ENCODE measurements around the gene SVBP. TPM values are rescaled to one million over a fixed set of nuclear protein-coding genes. Genes with fewer than 3 reads are reported as not detected.
"Not testable (repeated sequence)": the region's sequence is repeated elsewhere in the genome, so short reads cannot be mapped to it uniquely, and the experiment has no call there.

SVBP gene
- polyA plus RNA-seq (2012; ENCODE audit: insufficient read depth, insufficient read length), result 49.8 TPM

- H3K4me3 ChIP-seq (ENCODE audit: low read length), result peak within 1 kb of the TSS; percentile 80
- peak; percentile 71 for DNase-seq (ENCODE audit: low read depth, low spot score)
Observed at GRCh38 chr1:42816585-42817439, at the start of gene SVBP, which contains the start of gene ERMAP. TSS of gene SVBP (minus strand) at chr1:42817397. CDS start at chr1:42816544, 853 bp downstream. TSS of gene ERMAP (plus strand) at chr1:42817122. CDS start at chr1:42830449, 13,327 bp downstream.

GRCh38 chr1:42866549-42866948 is 49.4 kb upstream of the SVBP start:
- DNase-seq (ENCODE audit: low read depth, low spot score), result no peak
- no peak overlapping the region for H3K4me3 ChIP-seq (ENCODE audit: low read length)

DNA sequence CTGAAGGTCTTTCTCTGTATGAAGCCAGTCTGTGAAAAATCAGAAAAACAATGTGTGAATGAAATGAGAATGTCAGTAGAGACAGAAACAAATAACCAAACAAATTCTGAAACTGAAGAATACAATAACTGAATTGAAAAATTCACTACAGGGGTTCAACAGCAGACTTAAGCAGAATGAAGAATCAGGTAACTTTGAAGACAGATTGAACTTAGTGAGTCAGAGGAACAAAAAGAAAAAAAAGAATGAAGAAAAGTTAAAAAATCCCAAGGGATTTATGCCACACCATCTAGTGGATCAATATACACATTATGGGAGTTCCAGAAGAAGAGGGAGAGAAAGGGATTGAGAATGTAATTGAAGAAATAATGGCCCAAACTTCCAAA is 43.8 kb upstream of the SVBP start:
- no peak overlapping the region for H3K4me3 ChIP-seq (ENCODE audit: low read length)
- no peak for DNase-seq (ENCODE audit: low read depth, low spot score)

DNA sequence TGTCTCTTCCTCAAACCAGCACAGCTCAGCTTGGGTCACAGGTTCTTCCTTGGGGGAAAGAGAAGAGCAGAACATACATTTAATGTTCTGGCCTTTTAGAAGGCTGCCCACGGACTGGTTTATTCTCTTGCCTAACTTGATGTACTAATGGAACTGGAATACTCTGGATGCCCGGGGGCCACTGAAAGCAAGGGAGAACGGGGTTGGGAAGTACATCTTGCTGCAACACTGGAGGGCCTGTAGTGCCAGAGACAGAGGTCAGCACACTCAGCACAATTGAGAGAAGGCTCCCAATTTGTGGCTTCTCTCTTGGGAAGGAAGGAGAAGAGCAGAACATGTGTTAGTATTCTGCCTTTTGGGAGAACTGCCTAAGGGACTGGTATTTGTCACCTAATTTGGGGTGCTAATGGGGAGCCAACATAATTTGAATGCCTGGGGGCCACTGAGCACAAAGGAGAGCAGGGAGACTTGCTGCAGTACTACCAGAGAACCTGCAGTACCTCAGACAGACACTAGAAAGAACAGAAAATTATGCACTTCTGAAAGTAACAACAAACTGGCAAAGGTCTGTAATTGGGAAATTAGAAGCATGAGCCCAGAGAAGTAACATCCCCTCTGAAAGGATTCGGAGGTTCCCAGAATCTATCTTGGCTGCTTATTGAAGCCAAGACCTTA is 43.3 kb upstream of the SVBP start:
- no peak for DNase-seq (ENCODE audit: low read depth, low spot score)
- no peak overlapping the region for H3K4me3 ChIP-seq (ENCODE audit: low read length)

- DNase-seq (ENCODE audit: low read depth, low spot score); H3K4me3 ChIP-seq (ENCODE audit: low read length): not testable (repeated sequence)
Observed at GRCh38 chr1:42859366-42859765, 42.2 kb upstream of the SVBP start.

- DNase-seq (ENCODE audit: low read depth, low spot score); H3K4me3 ChIP-seq (ENCODE audit: low read length): not testable (repeated sequence)
Observed at GRCh38 chr1:42856554-42856953, 39.4 kb upstream of the SVBP start.

DNA sequence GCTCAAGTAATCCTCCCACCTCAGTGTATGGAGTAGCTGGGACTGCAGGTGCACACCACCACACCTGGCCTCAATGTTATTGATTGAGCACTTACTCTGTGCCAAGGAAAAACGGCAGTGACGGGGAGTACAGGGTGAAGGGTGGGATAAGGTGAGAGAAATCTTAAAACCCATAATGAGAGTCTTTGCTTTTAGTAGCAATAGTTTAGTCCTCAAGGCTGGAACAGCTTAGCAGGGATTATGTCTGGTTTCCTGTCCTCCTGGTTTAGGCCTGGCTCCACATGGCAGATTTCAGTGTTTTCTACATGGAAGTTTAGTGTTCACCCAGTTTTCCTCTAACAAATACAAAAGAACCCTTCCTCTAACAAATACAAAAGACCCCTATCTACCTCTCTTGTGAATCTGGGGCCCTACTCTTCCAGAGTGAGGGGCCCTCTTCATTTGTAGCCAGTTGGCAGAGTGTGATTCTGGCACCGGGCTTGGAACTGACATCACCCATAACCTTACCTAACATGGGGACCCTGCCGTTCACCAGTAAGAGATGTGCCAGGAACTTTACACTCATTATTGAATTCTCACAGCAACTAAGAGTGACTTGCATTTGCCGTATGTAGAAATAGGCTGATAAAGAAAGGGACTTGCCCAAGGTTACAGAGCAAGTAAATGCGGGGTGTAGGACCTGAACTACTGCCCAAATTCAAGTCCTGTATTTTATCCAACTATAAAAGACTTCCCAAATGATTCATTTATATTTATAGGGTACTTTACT is 36.1 kb upstream of the SVBP start:
- H3K4me3 ChIP-seq (ENCODE audit: low read length), result no peak overlapping the region
- DNase-seq (ENCODE audit: low read depth, low spot score), result no peak

DNA sequence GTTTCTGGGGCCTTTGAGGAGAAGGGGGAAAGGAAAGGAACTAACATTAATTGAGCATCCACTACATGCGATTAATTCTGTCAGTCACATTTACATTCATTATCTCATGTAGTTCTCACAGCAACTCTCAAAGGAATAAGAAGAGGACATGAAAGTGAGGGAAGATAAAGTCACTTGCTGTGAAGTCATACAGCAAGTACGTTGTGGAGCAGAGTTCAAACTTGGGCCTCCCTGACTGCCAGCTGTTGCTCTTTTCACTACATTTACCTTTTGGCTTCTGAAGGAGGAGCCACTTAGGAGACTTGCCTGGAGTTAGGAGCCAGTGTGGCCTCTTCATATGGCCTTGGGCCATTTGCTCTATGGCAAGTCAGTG is 35.4 kb upstream of the SVBP start:
- DNase-seq (ENCODE audit: low read depth, low spot score), result no peak
- H3K4me3 ChIP-seq (ENCODE audit: low read length), result no peak overlapping the region

DNA sequence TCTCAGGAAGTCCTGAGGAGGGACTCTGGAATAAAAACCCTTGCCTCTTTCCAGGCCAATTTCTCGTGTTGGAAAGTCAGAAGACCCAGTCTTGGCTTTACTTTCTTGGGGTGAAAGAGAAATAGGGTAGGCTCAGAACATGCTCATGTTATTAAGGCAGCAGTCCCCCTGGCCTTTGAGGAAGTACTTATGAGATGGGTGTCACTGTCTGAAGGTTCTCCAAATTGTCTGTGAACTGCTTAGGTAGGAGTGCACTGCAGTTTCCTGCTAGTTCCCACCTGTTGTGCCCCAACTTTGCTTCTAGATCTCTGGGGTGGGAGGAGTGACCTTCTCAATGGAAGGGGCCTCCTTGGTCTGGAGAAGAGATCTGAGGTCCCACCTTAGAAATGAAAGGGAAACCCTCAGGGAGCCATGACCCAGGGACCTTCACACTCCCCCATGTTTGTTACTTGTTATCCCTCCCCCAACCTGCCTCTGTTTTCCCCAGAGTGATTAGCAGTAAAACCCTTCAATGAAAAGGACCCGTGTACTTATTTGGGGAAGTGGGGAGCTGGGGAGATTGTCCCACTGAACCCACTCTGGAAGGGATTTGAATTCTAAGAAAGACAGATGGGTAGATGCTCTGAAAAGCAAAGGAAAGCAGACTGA is 34.9 kb upstream of the SVBP start:
- H3K4me3 ChIP-seq (ENCODE audit: low read length), result no peak overlapping the region
- DNase-seq (ENCODE audit: low read depth, low spot score), result no peak

DNA sequence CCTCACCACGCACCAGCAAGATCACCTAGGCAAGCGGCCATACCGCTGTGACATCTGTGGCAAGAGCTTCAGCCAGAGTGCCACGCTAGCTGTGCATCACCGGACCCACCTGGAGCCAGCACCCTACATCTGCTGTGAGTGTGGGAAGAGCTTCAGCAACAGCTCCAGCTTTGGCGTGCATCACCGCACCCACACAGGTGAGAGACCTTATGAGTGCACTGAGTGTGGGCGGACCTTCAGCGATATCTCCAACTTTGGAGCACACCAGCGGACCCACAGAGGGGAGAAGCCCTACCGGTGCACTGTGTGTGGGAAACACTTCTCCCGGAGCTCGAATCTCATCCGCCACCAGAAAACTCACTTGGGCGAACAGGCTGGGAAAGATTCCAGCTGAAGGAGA is 34.2 kb upstream of the SVBP start:
- no peak for DNase-seq (ENCODE audit: low read depth, low spot score)
- no peak overlapping the region for H3K4me3 ChIP-seq (ENCODE audit: low read length)

DNA sequence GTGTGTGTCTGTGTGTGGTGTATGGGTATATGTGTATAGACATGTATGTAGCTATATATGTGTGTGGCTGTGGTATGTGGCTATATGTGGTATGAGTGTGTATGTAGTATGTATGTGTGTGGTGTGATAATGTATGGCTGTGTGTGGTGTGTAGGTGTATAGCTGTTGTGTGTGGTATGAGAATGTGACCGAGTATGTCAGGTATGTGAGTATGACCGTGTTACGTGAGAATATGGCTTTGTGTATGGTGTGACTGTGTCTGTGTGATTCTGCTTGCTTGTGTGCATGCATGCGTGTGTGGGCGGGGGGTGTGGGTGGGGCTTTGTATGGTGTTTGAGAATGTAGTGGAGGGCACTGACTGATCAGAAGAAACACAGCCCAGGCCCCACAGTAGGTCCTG is 32.7 kb upstream of the SVBP start:
- DNase-seq (ENCODE audit: low read depth, low spot score), result no peak
- no peak overlapping the region for H3K4me3 ChIP-seq (ENCODE audit: low read length)

DNA sequence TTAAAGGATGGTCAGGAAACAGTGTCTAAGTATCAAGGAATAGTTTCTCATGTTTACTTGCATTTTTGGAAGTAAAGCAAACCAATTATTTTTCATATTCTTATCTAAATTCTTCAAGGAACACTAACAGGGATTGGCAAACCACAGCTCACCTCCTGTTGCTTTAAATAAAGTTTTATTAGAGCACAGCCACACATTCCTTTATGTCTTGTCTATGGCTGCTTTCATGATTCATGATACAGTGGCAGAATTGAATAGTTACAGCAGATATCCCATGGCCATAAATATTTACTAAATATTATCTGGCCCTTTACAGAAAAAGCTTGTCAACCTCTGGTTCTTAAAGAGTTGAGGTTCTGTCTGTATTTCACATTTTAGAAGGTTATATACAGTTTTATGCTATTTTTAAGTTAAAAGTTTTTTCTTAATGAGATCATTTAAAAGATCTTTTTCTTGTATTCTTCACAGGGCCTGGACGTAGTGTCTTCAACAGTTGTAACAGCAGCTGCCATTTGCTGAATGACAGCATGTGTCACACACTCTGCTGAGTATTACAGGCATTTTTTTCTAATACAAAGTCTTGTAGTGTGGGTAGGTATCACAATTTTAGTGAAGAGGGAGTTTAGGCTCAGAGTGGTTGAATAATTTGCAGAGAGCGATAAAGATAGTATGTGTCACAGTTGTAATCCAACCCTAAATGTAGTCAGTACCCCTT is 31.8 kb upstream of the SVBP start:
- H3K4me3 ChIP-seq (ENCODE audit: low read length), result no peak overlapping the region
- no peak for DNase-seq (ENCODE audit: low read depth, low spot score)

DNA sequence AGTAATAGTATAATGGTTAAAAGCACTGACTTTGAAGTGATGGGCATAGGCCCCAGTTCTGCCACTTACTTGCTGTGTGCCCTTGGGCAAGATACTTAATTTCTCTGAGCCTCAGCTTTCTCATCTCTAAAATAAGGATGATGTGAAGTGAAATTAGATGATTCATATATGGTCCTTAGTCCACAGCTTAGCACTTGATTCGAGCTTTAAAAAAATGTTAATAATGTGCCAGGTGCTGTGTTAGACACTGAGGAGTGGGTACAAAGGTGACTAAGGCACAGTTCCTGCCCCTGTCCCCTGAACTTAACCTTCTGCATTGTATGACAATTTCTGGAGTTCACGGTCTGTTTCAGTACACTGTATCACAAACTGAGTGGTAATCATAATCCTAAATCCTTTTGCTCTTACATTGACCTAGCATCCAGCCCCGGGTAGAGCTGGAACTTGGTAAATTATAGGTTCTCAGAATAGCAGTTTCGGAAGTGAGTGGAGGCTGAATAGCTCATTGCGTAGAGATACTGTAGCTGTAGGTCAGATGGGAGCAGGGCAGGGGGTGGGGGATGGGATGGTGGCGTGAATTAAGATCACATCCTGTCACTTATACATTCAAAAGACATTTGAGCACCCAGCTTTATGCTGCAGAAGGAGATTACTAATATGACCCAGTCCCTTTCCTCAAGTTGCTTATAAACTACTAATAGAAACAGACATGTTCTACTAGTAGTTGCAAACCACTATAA is 30.7 kb upstream of the SVBP start:
- DNase-seq (ENCODE audit: low read depth, low spot score), result no peak
- H3K4me3 ChIP-seq (ENCODE audit: low read length), result peak overlapping the region; percentile 69

GRCh38 chr1:42847111-42847595 is 30.0 kb upstream of the SVBP start:
- H3K4me3 ChIP-seq (ENCODE audit: low read length), result peak overlapping the region; percentile 69
- peak; percentile 26 for DNase-seq (ENCODE audit: low read depth, low spot score)

DNA sequence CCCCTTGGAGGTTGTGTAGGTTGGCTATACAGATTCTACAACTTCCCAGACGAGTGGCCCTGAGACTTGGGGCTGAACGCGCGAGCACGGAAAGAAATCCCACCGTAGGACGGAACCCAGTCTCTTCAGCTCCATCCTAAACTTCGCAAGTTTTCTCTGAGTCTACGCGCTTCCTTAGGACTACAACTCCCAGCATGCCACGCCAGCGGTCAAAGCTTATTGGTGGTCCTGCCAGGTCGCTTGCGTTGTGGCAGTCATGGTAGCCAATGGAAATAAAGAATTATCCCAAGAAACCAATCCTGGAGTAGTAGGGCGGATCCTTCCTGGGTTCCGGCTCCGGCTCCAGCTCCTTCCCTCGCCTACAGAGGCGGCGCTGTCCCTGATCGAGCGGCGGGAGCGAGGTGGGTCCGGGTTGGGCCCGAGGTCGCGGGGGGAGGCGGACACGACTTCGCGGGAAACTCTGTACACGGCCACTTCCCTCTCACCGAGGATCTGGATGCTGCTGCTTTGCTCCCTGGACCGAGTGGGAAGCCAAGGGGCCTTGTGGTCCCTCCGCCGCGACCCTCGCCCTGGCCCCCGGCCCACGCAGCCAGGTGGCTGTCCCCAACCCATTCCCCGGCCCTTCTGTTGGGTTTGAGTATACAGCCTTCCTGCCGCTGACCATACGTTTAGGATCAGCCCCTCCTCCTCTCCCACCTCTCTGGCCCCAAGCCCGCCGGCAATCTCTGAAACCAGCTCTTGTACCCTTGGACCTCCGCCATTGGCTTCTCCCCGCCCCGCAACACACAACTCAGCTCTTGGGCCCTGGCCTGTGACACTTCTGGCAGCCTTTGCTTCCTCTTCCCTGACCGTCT is 29.3 kb upstream of the SVBP start, which contains the start of gene ZNF691:
ZNF691 (plus strand) TSS at position 357 of the 854 bp plus-strand sequence. CDS start 3,046 bp downstream, outside the sequence.
- H3K4me3 ChIP-seq (ENCODE audit: low read length), result peak within 1 kb of the TSS; percentile 69
- DNase-seq (ENCODE audit: low read depth, low spot score), result peak; percentile 97

DNA sequence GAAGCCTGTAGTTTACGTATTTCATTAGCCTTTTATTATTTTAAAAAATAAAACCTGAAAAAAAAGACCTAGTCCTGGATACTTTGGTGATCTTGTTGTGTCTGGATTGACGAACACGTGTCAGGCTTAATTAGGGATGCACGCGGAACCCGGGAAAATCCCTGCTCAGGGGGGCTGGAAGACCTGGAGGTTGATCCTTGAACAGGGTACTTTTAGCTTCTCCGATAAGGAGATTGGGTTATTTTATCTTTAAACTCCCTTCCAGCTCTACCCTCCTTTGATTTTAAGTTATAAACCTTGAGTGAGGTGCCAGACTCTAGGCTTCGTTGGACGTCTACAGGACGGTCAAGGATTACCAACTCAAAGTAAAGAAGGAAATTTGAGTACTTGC is 28.7 kb upstream of the SVBP start:
- DNase-seq (ENCODE audit: low read depth, low spot score), result no peak
- H3K4me3 ChIP-seq (ENCODE audit: low read length), result peak overlapping the region; percentile 69

DNA sequence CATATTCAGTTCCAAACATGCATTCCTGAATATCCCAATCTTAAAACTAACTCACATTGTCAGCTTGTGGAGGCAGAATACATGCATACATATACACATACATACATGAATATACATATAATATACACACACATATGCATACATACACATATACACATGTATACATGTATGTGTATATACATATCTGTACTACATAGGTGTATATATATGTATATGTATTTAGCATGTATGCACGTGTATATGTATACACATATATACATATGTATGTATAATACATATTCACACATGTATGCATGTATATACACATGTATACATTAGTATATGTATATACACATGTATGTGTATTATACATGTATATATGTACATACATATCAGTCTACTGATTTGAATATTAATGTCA is 28.0 kb upstream of the SVBP start:
- H3K4me3 ChIP-seq (ENCODE audit: low read length), result no peak overlapping the region
- DNase-seq (ENCODE audit: low read depth, low spot score), result no peak
